Activated CD4-positive, alpha-beta T cell treated with anti-CD3 and anti-CD28 coated beads, Interleukin-10, Interleukin-2, amounts not matched to agents 100 ng/mL and 50 ng/mL, durations not matched to agents 16 hours and 8 hours (primary cell): ENCODE data around the gene TCERG1L.
"Not testable (repeated sequence)": the region's sequence is repeated elsewhere in the genome, so short reads cannot be mapped to it uniquely, and the experiment has no call there.

Source experiments
- DNase-seq: peaks from one replicate; pipeline ENCODE4 v3.0.0-alpha.2; 2020

Gene TCERG1L

GRCh38 chr10:131246775-131247174 is 64.7 kb downstream of the TCERG1L start:
- DNase-seq = no peak

DNA sequence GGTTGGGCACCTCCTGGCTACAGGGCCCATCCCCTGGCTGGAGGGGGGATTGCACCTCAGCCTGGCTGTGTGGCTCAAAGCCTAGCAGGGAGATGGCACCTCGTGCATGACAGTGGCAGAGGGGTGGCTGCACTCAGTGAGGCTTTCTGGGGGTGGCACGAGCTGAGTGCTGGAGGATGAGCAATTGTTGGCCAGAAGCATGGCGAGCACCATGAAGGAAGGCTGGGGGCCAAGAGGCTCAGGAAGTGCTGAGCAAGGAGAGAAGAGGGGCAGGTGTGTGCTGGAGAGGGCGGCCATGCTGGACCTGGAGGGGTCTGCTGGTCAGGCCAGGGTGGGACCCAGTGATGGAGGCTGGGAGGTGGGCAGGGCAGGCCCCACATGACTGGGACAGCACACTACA is 65.4 kb downstream of the TCERG1L start:
- DNase-seq = no peak

- no peak for DNase-seq
Observed at GRCh38 chr10:131245475-131246059, 66.0 kb downstream of the TCERG1L start.

DNA sequence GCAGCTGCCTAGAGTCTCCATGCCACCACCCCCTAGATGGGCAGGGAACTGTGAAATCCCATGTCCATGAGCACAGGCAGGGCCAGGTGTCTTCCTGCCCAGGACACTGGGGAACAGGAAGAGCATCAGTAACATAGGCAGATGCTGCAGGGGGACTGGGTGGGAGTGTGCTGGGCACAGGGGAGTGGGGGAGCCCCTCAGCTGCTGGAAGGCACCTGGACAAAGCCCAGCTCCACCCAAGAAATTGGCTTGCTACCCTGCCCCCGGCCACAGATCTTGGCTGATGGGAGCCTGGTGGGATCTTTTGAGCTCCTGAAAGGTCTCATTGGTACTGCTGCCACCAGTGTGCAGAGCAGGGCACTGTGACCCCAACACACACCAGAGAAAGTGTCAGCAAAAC is 66.7 kb downstream of the TCERG1L start:
- DNase-seq = no peak

- DNase-seq = no peak
Observed at GRCh38 chr10:131243076-131243475, 68.4 kb downstream of the TCERG1L start.

DNA sequence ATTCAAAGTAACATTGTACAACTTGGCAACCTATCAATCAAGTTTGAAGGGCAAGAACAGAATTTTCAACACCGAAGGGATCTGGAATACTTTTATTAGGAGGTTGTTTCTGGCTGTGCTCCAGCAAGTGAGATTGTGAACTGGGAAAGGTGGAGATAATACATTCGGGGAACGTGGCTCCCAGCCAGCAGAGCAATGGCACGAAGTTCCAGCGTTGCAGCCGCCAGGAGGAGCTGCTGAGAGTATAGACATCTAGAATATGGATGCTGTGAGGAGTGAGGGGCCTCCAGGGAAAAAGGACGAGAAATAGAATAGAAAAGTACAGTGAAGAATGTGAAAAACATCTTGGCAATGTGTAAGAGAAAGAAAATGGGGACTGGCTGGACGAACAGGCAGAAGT is 69.5 kb downstream of the TCERG1L start:
- no peak for DNase-seq

- DNase-seq = no peak
Observed at GRCh38 chr10:131240691-131241090, 70.8 kb downstream of the TCERG1L start.

DNA sequence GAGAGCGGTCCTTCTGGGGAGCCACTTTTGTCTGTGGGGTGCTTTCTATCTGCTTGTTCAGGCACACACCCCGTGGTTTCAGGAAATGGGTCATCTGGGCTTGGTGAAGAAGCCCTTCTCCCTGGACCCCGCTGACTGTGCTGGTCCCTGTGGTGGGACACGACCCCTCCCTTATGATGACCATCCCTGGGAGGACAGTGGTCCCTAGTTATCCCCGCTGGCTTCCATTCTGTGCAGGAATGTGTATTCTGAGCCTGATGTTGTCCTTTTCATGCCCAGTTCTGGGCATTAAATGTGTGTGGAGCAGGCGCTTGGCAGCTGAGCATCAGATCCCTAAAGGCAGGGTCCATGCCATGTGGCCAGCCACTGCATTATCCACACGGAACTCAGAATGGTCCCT is 71.6 kb downstream of the TCERG1L start:
- DNase-seq = no peak

- DNase-seq = no peak
Observed at GRCh38 chr10:131239450-131239849, 72.1 kb downstream of the TCERG1L start.

DNA sequence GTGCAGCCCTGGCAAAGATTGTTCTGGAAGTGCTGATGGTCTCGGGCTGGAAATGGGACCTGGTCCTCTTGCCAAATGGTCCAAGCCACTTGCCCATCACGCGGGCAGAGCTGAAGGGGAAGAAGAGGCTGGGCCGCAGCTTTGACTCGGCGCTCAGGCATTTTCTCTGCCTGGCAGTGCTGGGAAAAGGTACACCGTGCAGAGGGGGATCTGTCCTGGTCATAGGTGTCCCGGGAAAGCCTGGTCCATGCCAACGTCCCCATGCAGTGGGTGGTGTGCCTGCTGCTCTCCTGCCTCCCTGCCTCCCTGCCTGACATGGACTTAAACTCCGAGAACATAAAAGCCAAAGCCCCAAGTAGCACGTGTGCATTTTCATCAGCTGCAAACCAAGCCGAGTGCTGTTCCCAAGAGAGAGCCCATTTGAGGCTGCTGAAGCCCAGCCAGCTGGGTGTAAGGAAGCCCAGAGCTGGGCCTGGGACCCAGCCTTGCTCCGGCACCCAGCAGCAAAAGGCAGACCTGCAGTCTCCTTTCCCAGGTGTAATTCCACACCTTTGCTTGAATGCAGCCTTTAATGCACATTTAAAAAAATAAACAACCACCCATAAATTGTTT is 72.7 kb downstream of the TCERG1L start:
- no peak for DNase-seq

- no peak for DNase-seq
Observed at GRCh38 chr10:131237991-131238651, 73.4 kb downstream of the TCERG1L start.

DNA sequence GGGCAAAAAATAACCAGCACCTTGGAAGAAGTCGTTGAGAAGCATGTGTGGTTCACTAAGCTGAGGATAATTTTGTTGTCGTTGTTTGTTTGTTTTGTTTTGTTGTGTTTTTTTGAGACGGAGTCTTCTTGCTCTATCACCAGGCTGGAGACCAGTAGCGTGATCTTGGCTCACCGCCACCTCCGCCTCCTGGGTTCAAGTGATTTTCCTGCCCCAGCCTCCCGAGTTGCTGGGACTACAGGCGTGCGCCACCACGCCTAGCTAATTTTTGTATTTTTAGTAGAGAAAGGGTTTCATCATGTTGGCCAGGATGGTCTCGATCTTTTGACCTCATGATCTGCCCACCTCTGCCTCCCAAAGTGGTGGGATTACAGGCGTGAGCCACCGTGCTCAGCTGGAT is 76.9 kb downstream of the TCERG1L start:
- not testable (repeated sequence) for DNase-seq

- DNase-seq = no peak
Observed at GRCh38 chr10:131233611-131234258, 77.8 kb downstream of the TCERG1L start.

- no peak for DNase-seq
Observed at GRCh38 chr10:131231965-131232541, 79.5 kb downstream of the TCERG1L start.

DNA sequence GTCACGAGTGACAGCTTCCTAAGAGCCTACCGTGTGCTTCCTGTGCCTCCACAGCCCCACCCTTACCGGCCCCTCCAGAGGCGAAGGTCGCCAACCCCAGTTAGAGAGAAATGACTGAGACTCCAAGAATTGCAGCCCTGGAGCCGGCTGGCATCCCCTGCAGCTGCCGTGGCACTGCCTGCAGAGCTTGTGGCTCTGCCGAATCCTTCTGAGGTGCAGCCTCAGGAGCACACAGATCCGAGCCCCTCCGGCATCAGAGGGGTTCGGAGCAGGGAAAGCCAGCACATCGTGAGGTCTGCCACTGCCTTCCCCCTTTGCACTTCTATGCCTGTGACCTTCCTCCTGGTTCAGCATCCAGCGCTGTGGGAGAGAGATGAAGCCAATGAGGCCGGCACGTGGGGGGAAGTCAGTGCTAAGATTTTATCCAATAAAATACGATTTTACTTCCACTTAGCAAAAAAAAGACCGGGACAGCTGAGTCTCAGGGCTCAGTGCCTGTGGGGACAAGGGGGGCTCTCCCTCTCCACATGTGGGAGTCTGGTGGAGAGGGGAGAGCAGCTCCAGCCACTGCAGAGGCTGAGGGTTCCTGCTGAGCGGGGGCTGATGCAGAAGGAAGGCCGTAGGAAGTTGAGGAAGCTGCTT is 80.1 kb downstream of the TCERG1L start:
- DNase-seq = no peak

DNA sequence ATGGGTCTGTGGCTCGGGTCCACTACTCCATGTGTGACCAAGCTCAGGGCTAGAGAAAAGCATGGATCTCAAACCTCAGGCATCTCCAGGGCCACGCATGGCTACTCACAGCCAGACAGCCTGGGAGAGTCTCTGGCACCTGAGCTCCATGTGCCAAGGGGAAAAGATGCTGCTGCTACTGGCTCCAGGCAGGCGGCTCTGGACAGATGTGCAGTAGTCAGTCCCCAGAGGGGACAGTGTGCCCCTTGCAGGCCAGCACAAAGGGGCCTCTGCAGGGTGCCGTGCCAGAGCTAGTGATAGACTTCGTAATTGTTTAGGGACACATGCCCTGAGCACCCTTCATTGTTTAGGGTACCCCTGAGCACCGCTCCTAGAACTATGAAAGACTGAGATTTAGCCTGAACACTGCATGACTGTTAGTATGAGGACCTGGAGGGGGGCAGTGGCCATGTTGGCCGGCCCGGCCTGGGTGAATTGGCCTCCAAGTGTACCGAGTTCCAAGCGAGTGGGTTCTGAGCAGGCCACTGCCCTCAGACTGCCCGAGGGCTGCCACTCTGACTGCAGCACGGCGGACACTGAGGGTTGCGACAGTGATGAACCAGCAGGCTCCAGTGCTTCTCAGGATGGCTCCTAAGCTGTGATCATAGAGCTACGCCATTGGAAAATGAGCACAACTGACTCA is 80.7 kb downstream of the TCERG1L start:
- DNase-seq = no peak

GRCh38 chr10:131230166-131230565 is 81.4 kb downstream of the TCERG1L start:
- DNase-seq = no peak

DNA sequence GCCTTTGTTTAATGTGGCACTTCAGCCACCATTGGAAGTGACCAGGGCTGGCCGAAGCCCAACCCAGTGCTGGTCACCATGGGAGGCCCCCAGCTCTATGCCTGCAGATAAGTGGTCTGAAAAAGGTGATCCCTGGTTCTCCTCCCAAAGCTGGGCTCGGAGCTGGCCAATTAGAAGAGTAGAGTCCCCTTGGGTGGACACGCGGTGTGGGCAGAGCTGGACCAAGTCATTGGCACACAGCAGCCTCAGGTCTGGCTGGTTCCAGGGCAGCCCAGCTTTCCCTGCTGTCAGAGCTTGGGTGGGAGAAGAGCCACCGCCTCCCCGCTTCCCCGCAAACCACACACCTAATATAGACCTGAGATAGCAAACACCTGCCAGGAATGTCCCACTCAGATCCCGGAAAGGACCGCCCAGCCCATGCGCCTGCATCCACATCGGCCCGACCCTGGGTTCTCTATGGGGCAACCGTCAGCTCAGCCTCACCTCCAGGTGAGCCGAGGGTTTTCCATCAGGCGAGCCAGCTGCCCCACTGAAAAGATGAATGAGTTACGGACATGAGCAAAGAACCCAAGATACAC is 84.3 kb downstream of the TCERG1L start:
- no peak for DNase-seq

DNA sequence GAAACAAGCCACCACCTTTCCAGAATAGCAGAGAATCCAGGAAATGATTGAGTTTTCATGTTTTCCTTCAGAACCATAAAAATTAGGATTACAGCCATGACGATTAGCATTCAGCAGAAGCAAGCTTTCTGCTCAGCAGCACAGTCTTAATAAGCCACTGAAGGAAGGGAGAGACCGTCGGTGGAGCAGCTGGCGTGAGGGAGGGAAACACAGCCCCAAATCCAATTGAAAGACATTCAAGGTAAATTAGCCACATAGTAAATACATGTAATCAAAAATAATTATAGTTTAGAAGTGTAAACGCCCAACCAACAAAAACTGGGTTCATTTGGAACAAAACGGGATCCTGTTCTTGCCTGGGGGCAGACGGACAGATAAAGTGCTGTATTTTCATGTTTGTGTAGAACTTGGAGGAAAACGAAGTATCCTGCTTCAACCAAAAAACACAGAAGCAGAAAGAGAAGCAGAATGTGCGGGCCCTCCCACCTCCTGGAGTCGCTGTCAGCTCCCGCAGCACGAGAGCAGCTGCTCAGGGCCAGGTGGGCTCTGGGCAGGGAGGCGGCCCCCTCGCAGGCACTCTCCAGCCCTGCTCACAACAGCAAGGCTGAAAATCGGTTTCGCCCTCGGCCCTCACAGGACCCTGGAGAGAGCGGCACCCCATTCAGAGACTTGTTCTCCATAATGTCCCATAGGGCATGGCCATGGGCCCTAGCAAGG is 84.9 kb downstream of the TCERG1L start:
- no peak for DNase-seq

GRCh38 chr10:131224106-131224505 is 87.4 kb downstream of the TCERG1L start:
- DNase-seq = no peak

GRCh38 chr10:131223422-131223821 is 88.1 kb downstream of the TCERG1L start:
- no peak for DNase-seq

- DNase-seq = no peak
Observed at GRCh38 chr10:131222986-131223385, 88.5 kb downstream of the TCERG1L start.
